ENCODE data around the gene CD52. TPM values are rescaled to one million over a fixed set of nuclear protein-coding genes. Genes with fewer than 3 reads are reported as not detected.

The CD52 gene
- total RNA-seq, 1 donor from 2014 or later = not detected

DNA sequence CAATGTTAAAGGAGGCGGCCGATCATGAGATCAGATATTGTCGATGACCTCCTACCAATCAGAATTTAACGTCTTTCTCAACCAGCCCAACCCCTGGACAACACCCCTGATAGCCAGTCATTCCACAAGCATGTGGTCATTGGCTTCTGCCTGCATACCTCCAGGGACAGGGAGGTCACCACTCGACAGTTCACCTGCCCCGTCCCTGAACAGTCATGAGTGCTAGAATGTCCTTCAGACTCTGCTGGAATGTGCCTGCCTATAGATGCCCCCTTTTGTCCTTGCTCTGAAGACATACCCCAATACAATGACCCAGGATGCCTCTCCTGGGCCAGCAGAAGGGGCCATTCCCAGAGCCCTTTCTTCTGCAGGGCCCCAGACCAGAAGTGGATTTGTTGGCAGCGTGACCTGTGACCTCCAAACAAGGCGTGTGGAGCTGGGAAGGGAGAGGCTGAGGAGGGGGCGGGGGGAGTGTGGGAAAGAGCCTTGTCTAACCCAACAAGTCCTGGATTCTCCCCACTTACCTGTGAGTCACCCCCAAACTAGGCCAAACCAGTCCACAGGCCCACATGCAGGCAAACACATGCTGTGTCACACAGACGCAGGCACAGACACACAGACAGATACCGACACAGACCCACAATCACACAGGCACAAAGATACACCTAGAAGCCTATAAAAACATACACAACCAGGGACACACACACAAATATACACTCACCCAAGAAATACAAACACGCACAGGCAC is 34.0 kb downstream of the CD52 start:
- DNase-seq (ENCODE audit: low spot score in 2 of 2) (no peak), FAIRE-seq (no peak)

DNA sequence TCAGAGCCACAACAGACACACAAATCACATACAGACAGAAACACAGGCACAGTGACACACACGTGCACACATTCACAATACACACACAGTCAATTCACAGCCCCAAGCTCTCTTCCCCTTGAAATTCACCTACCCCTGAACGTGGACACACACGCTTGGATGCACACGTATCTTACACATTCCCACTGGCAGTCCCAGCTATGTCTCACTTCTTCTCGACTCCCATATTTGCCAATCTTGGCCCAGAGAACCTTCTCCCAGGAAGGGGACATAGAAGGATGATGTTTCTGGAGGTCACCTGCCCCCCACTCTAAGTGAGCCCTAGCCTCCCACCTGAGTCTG is 34.6 kb downstream of the CD52 start:
- no peak for FAIRE-seq

DNA sequence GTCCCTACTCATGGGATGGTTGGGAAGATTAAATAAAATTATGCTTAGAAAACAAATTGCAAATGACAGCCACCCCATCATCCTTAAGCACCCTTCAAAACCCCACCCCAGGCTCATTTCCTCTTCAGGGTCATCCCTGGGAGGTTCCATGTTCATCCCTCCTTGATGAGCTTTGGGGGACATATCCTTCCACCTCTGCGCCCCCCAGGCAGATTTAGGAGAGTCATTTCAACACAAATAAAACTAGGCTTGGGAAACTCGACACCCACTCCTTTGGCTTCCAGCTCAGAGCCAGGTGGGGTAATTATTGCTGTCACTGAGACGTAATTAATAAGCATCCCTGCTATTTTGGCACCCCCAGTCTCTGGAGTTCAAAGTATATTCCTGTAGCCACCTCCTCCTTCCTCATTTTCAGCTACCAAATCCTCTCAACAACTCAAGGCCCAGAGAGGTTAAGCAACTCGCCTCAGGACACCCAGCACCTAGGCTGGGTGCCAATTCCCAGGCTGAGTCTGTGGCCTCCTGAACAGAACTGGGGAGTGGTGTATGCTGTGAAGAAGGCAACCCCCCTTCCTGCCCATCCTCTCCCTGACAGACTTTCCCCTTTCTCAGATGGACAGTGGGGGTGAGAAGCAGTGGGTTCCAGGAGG is 35.6 kb downstream of the CD52 start:
- DNase-seq (ENCODE audit: low spot score in 2 of 2) (no peak), FAIRE-seq (no peak)

More for the DNA sequence above, 34.6 kb downstream of the CD52 start:
- DNase-seq (ENCODE audit: low spot score in 2 of 2) = no peak

DNA sequence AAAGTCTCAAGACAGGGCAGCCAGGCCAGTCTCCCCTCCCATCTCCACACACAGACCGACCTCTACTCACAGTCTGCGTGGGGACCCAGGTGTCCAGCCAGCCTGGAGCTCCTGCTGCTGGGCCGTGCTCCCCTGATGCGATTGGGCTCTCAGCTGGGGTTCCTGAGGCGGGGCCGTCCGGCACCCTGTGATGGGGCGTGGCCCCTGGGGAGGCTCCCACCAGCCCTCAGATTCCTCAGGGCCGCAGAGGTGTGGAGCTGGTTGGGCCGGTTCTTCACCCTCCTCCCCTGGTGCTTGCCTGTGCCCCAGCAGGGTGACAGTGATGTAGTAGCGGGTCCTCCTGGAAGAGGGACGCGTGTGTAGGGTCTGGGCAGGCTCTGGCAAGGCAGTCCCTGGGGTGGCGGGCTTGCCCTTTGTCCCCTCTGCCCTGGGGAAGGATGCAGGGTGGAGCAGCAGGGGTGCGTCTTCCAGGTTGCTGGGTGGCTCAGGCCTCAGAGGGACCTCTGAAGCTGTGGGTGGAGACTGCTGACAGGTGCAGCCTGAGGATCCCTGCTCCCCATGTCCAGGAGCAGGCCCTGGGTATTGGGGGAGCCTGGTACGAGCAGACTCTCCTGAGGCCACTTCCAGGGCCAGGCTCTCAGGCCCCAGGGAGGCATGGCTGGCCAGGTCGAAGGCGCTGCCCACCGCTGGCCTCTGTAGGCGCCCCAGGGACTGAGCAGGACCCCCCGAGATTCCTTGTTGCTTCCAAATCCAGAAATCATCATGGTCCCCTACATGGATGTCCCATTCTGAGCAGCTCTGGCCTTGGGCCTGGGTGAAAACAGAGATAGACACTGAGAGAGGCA is 36.4 kb downstream of the CD52 start, which contains the start of gene CRYBG2:
Gene CRYBG2 (minus strand): TSS at position 155 of the 845 bp plus-strand sequence. CDS start 7,473 bp downstream, outside the sequence.
- DNase-seq (ENCODE audit: low spot score in 2 of 2) (no peak), FAIRE-seq (no peak)

DNA sequence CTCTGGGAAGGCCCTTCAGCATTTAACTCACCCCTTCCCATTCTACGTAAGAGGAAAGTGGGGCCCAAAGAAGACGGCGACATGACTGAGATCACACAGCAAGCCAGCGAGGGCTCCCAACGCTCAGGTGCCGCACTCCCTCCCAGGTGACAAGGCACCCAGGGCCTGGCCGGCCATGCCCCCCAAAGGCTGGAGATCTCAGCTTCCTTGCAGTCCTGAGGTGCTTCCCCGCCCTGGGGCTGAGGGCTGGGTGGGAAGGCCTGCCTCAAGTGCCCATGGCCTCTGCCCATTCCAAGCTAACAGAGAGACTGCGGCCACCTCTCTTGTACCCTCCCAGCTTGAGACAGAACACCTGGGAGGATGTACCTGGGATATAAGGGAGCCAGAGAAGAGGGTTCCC is 37.2 kb downstream of the CD52 start:
- DNase-seq (ENCODE audit: low spot score in 2 of 2) = no peak
- FAIRE-seq = no peak

DNA sequence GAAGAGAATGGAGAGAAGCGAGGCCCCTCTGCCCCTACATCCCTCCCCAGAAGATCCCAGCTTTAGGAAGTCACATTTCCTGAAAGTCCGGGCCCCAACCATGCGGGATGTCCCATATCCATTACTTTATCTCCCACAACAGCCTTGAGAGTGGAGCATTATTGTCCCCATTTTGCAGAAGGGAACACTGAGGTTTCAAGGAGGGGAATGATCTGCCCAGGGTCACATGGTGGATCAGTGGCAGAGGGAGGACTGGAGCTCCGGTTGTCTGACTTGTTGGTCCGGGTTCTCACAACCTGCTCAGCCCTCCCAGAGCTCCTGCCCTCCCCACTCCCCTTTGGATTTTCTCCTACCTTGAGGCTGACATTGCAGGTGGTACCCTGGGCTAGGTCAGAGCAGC is 38.3 kb downstream of the CD52 start:
- no peak for FAIRE-seq
- DNase-seq (ENCODE audit: low spot score in 2 of 2) = no peak

DNA sequence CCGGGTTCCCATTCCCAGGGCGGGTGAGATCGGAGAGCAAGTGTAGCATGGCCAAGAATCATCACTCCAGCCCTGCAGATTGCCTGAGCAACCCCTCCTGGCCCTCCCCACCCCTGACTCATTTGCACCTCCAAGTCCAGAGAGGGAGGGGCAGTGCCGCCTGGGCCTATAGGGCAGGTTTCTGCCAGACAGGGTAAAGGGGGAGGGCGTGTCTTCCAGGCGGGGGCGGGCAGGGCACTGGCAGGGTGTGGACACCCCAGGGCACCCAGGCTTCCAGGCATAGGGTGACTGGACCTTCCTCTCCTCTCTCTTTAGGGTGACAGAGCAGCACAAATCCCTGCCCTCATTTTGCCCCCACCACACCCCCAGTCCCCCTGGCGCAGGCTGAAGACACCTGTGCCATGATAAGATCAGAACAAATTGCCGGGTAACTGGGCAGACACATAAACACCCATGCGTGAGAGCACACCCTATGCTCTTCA is 39.4 kb downstream of the CD52 start:
- DNase-seq (ENCODE audit: low spot score in 2 of 2) (no peak), FAIRE-seq (no peak)

DNA sequence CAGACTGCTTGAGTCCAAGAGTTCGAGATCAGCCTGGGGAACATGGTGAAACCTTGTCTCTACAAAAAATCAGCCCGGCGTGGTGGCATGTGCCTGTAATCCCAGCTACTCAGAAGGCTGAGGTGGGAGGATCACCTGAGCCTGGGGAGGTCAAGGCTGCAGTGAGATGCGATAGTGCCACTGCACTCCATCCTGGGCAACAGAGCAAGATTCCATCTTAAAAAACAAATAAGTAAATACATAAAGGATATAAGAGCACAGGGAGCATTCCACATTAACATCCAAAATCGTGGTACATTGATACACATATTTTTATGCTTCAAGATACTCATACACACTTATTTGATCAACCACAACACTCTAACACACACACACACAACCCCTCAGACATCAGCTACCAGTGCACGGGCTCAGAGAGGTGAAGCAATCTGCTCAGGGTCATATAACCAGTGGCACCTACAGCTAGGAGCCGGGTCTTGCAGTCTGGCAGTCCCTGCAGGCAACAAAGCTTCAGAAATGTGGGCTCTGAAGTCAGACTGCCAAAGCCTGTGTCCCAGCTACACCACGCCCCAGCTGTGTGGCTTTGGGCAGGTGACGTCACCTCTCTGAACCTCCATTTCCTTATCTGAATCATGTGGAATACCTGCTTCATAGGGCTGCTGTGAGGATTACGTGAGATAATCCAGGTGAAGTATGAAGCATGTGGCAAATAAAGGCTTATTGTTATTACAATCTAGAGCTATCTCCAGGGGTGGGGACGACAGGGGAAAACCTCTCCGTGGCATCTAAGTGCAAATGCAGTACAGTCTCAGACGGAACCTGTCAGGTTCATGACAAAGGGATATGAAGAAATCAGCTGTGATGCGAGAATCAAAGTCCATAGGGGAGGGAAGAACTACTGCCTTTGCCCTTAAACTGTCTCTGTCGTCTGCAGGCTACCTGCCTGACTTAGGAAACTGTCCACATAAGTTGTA is 40.9 kb downstream of the CD52 start:
- no peak for FAIRE-seq
- no peak for DNase-seq (ENCODE audit: low spot score in 2 of 2)

DNA sequence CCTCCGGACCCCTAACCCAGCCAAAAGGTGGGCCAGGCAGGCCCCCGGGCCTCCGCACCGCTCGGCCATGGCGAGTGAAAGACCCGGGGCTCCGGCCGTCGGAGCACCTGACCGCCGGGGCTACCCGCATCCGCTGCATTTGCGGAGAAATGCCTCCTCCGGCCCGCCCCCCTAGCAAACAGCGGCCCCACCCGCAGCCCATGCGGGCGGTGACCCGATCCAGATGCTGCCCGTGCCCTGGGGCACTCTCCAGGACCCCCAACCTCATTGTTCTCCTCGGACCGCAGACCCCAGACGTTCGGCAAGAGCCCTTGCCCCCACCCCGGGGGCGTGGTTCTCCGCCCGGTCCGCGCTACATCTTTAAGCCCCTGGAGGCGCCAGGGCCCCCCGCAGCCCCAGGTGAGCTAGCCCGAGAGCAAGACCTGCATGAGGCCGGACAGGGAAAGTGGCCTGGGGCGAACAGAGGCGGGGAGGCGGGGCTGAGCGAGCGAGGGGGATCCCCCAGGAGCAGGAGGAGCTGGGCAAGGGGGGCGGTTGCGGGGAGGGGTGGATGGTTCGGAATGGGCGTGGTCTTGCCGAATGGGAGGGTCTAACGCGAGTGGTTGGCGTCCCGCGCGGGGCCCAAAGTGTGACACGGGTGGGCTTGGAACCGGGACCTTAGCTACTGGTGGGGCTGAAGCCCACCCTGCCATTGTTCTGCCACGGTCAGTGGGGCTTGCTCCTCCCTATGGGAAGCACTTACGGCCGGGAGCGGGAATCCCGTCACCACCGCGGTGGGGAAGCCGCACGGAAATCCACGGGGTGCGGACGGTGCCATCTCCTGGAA is 42.4 kb downstream of the CD52 start:
- FAIRE-seq = no peak
- DNase-seq (ENCODE audit: low spot score in 2 of 2) = no peak

DNA sequence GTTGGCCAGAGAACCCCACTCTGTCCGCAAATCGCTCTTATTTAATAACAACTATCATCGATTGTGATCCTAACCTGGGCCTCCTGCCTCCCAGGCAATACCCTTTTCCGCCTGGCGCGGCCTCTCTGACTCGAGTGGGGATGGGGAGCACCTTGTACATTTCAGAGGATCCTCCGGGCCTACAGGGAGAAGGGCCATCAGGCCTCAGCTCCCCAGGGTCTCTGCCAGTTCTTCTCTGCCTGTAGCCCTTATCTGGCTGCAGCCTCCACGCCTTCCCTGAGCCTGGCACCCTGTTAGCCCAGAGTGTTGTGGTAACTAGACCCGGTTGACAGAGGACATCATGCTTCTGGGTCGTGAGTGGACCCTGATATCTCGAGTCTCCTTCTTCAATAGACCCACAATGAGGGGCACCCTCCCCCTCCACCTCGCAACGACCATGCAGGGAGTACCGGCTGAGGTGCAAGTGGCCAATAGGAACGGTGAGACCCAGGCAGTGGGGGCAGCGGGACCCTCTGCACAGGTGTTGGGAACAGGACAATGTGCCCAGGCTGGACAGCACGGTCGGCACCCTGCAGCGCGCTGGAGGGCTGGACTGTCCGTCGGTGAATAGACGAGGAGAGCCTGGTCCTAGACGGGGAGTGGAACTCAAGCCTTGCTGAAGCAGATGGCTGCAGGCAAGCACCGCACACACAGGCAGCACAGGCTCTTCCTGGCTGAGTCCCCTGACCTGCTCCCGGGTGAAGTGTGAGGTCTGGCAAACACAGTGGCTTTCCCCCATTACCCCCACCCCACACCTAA is 43.2 kb downstream of the CD52 start:
- DNase-seq (ENCODE audit: low spot score in 2 of 2) (no peak), FAIRE-seq (no peak)

DNA sequence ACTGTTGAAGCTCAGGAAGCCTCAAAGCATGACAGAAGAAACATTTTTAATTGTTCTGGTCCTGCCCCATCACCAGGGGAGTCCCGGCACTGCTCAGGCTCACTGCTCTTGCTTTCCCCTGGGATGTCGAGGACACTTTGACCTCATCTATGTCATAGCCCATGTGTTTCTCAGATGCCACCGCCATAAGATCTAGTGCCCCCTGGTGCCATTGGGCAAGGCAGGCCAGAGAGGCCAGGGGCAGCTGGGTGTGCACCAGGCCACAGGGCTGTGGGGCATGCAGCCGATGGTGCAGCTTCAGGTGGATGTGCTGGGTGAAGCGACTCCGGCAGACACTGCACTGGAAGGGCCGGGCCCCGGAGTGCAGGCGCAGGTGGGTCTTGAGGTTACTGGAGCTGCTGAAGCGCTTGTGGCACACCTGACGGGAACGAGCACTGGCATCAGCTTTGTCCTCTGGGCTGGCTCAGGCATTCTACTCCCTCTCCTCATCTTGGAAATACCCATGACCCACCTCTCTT is 43.9 kb downstream of the CD52 start:
- no peak for FAIRE-seq
- DNase-seq (ENCODE audit: low spot score in 2 of 2) = no peak

DNA sequence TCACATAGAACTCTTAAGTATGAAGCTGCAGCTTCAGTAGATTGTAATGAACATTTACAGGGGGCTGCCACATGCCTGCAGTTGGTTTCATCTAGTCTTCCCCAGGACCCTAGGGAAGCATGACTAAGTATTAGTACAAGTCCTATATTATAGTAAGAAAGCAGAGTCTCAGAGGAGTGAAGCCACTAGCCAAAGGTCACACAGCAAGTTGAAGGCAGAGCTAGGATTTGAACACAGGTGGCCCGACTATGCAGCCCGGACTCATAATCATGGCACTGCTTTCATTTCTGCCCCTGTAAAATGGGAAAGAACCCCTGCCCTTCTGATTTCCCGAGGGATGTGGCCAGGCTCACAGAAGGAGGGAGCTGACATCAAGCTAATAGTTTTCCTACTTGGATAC is 44.6 kb downstream of the CD52 start:
- no peak for FAIRE-seq
- no peak for DNase-seq (ENCODE audit: low spot score in 2 of 2)

DNA sequence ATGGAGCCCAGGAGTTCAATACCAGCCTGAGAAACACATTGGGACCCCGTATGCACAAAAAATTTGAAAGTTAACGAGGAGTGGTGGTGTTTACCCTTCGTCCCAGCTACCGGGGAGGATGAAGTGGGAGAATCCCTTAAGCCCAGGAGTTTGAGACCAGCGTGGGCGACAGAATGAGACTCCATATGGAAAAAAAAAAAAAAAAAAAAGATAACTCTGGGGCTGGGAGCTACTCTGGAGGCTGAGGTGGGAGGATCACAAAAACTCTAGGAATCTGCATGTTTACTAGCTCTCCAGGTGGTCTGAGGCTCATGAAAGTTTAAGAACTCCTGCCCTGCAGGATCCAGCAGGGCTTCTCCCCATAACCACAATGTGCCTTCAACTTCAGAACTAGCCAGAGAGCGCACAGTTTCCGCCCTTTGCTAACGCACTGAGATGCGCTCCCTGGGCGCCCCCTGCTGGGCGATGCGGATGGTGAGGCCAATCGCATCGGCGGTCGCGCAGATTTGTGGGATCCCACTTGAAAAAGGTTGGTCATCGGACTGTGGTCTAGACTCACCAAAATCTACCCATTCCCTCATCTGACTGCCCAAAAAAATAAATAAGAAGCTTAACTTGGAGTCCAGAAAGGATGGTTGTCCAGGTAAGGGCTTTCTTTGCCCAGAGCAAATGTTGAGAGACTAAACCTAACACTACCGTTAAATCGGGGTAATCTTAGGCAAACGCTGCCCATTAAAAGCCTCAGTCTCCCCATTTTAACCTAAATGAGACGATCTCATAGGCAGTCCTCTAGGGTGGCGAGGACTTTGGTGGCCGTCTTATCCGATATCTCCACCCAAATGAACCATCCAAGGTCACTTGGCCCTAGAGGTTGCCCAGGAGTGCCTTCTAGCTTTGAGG is 46.0 kb downstream of the CD52 start:
- FAIRE-seq = no peak

DNA sequence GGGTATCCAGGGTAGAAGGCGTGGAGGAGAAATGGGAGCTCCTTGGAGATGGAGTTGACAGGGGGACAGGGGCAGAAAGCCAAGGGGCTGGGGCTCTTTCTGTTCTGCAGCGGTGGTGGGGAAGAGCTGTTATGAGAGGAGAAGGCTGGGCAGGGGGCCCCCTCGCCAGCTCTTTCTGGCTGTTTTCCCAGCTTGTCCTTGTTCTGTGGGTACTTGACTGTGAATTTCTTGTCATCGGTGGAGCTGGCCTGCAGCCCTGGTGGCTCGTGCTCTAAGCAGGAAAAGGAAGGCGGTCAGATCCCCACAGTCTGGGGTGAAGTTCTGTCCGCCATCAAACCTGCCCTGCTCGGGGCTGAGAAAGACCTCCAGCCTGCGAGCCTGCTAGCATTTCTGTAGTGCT is 47.2 kb downstream of the CD52 start:
- FAIRE-seq (no peak), DNase-seq (ENCODE audit: low spot score in 2 of 2) (no peak)

More for the DNA sequence above, 46.0 kb downstream of the CD52 start:
- peak in 1 of 2 donors; percentile 70 for DNase-seq (ENCODE audit: low spot score in 2 of 2)

DNA sequence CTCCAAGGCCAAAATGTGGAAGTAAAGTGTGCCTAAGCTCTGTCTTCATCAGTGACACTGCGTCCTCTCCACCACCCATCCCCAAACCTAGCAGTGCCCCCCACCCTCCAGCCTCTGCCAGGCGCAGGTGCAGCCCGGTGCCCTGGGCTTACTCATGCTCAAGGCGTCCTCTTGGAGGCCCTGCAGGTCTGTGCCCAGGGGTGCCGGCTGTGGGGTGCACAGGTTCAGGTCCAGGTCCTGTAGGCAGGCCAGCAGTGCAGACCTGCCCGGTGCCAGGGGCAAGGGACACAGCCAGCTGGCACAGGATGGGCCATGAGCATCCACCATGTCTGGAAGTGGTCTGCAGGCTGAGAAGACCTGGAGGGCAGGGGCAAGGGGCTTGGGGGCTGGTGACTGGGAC is 49.7 kb downstream of the CD52 start:
- FAIRE-seq = no peak
- no peak for DNase-seq (ENCODE audit: low spot score in 2 of 2)

DNA sequence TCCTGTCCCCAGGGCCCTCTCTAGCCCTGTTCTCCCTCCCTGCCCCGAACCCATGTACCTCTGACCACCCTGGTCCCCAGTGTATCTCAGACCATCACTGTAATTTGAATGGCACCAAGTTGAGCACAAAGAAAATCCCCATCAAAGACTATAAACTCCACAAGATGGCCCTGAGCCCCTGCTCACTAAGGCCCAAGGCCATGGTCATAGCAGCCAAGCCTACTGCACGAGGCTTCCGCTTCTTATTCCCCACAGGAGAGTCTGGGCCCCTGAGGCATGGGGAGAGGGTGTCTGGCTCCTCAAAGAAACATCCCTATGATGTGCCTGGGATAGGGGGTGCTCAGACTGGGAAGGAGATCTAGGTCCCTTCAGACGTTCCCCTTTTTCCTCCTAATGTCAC is 50.2 kb downstream of the CD52 start:
- DNase-seq (ENCODE audit: low spot score in 2 of 2) (no peak), FAIRE-seq (no peak)

DNA sequence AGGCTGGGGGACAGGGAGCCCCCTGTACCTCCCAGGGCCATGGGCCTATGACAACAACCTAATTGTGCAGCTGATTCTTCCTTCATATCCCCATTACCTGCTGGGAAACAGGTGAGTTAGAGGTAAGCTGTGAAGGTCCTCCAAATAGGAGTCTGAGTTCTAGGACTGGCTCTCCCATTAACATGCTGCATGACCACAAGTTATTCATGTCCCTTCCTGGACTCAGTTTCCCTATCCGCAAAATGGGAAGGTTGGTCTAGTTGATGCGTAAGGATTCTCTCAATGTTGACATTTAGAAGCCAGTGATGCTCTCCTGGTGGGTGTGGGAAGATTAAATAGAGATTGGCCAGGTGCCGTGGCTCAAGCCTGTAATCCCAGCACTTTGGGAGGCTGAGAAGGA is 50.7 kb downstream of the CD52 start:
- FAIRE-seq = no peak

More for the DNA sequence above, 50.7 kb downstream of the CD52 start:
- DNase-seq (ENCODE audit: low spot score in 2 of 2) = no peak

All from frontal cortex (tissue), 4 donors.